ENCODE measurements around the gene DUSP9.
"Not testable (repeated sequence)": the region's sequence is repeated elsewhere in the genome, so short reads cannot be mapped to it uniquely, and the experiment has no call there.

Gene DUSP9

DNA sequence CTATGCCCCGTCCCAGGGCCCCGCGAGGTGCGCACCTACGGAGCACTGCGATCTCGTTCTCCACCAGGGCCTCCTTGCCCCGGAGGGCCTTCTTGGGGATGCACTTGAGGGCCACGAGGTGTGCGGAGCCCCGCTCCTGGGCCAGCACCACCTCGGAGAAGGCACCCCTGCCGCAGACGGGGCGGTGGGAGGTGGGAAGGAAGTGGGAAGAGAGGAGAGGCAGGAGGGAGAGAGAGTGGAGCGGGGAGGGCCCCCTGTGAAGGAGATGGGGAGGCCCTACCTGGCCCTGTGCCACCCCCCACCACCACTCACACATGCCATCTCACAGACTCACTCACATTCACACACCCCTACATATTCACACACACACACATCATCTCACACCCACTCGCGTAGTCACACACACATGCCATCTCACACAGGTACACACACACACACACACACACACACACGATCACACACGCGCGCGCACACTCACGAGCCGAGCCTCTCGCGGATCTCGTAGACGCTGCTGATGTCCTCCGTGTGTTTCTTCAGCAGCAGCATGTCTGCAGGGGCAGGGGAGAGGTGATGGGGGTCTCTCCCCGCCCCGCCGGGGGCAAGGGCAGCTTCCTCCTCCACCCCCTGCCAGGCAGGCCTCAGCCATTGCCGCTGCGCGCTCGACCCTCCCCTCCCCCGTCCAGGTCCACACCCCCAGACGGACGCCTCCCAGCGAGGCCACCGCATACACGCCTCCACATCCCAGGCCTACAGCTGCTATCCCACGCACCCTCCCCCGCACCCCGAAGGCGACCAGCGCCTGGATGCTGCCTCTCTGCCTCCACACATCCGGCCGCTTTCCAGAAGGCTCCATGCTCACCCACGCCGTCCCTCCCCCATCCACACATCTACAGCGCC, 25.8 kb downstream of the DUSP9 start:
- DNase-seq (ENCODE audit: low read depth in 2 of 2) = no peak

- DNase-seq (ENCODE audit: low read depth in 2 of 2) = no peak
Observed at GRCh38 chrX:153673428-153674218, 26.6 kb downstream of the DUSP9 start, which contains the start of gene PNCK. Gene PNCK, minus strand, starts transcription at chrX:153673813. Its CDS starts 737 bp downstream, at chrX:153673076.

- no peak for DNase-seq (ENCODE audit: low read depth in 2 of 2)
Observed at GRCh38 chrX:153674219-153674851, 27.3 kb downstream of the DUSP9 start.

GRCh38 chrX:153681175-153681574, 34.2 kb downstream of the DUSP9 start:
- DNase-seq (ENCODE audit: low read depth in 2 of 2) = no peak

DNA sequence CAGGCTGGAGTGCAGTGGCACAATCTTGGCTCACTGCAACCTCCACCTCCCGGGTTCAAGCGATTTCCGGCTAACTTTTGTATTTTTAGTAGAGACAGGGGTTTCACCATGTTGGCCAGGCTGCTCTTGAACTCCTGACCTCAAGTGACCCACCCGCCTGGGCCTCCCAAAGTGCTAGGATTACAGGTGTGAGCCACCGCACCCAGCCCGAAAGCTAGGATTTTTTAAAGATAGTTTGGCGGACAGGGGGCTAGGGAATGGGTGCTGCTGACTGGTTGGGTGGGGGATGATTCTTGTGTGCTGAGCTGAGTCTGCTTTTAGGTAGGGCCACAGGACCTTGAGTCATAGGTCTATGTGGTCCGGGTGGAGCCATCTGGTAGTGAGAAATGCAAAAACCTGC, 36.5 kb downstream of the DUSP9 start:
- DNase-seq (ENCODE audit: low read depth in 2 of 2) = not testable (repeated sequence)

DNA sequence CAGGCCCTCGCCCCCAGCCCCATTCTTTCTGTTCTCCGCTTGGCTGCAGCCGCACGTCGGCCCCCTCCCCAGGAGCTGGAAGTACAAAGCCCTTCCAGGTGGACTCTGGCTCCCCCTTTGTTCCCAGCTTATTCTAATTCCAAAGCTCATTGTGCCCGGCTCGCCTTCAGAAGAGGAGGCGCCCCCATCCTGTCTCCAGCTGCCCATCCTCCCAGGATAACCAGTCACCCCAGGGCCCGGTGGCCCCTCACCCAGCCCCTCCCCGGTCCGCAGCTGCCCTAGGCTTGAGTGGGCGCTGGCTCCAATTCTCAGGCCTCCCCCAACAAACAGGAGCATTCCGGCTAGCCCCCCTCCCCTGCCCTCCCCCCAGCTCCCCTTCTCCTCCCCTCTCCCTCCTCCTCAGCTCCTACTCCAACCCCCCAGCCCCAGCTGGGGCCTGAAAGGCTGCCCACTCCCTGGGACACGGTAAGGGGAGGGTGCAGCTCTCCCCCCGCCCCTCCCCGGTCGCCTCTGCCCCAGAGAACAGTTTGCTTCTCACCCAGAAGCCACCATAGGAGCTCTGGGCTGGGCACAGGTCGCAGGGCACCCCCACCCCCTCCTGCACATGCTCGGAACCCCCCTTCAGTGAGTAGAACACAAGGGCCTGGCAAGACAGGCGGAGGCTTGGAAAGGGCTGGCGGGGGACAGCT, 37.6 kb downstream of the DUSP9 start:
- DNase-seq (ENCODE audit: low read depth in 2 of 2) = no peak

- DNase-seq (ENCODE audit: low read depth in 2 of 2) = no peak
Observed at GRCh38 chrX:153685156-153685536, 38.1 kb downstream of the DUSP9 start.

DNA sequence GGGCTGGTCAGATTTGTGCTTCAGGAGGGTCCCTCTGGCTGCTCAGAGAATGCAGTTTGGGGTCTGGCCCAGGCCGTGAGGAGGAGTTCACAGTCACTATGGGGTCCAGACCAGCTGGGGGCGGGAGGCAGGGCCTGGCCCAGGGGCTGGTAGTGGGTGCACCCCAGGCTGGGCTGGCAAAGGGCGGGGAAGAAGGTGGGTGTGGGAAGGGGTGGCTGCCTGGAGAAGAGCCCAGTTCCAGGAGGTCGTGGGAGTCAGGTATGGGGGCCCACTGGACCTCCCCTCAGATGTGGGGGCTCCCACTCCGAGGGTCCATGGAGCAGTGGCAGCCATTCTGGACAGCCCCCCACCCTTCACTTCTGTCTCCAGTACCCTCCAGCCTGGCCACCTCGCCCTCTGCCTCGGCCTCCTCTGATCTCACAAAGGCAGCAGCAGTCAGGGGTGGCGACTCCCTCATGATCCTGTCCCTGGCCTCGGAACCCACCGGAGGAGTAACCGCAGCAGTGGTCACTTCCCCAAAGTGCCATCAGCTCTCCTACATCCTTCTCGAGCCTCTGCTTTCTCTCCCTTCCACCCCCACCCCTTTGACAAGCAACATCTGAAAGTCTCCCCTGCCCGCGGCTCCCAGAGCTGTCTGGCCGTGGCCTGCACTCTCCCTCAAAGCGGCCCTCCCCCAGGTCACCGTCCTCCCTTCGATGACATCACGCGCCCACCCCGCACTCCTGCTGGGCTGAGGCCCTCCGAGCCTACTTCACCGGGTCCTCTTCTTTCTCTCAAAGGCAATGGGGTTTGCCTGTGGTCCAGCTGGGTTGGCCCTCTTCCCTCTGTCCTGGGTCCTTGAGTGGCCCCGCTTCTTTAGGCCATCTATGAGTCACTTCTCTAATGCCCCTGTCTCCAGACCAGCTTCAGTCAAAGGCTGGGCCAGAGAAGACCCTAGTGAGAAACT, 39.0 kb downstream of the DUSP9 start:
- DNase-seq (ENCODE audit: low read depth in 2 of 2) = no peak

DNA sequence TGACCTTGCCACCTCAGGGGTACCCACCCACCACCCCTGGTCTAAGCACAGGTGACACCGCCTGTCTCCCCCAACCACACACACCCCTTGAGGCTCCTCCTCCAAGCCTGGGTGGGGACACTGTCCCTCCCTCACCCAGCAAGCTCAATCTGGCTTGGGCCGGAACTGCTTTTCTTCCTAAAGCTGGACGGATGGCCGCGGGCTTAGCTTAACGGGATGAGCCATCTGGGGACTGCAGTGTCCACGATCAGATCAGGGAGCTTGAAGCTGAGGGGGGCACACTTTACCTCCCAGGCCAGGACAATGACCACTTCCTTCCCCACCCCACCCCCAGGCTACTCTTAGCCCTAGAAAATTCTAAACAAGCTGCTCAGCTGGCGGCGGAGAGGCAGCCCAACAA, 39.7 kb downstream of the DUSP9 start:
- no peak for DNase-seq (ENCODE audit: low read depth in 2 of 2)

- peak; percentile 26 to 34 for DNase-seq (ENCODE audit: low read depth in 2 of 2)
Observed at GRCh38 chrX:153687121-153688039, 40.4 kb downstream of the DUSP9 start, which contains the start of gene SLC6A8. Gene SLC6A8, plus strand, starts transcription at chrX:153687926. Its CDS starts 649 bp downstream, at chrX:153688575.

- DNase-seq (ENCODE audit: low read depth in 2 of 2) = no peak
Observed at GRCh38 chrX:153688071-153688470, 41.1 kb downstream of the DUSP9 start.

- DNase-seq (ENCODE audit: low read depth in 2 of 2) = no peak
Observed at GRCh38 chrX:153688506-153688905, 41.5 kb downstream of the DUSP9 start.

- no peak for DNase-seq (ENCODE audit: low read depth in 2 of 2)
Observed at GRCh38 chrX:153688911-153689590, 42.0 kb downstream of the DUSP9 start.

DNA sequence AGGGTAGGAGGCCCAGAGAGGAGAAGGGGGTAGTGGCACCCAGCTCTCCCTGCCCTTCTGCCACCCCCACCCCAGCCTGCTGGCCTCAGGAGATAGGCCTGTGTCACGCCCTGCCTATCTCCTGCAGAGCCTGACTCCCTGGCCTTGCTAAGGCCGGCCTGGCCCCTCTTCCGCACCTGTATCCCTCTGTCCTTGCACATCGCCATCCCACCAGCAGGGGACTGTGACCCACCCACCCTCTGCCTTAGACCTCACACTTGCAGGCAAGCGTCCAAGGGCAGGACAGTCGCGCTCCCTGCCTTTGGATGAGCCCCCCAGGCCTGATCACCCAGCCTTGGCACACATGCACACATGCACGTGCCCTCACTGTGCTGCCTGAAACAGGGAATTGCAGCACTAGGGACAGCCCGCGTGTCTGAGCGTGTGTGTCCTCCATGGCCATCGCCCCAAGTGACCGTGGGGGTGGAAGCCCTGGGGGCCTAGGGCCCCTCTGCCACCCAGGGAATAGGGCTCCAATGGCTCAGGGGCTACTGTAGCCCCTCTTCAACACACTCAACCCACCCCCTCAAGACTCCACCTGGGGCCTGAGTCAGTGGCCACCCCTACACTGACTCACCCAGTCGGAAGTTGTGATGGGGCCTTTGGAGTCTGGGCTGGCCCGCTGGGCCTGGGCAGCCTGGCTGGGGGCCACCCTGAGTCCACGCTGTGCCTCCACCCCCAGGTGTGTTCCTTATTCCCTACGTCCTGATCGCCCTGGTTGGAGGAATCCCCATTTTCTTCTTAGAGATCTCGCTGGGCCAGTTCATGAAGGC, 42.9 kb downstream of the DUSP9 start:
- DNase-seq (ENCODE audit: low read depth in 2 of 2) = no peak

DNA sequence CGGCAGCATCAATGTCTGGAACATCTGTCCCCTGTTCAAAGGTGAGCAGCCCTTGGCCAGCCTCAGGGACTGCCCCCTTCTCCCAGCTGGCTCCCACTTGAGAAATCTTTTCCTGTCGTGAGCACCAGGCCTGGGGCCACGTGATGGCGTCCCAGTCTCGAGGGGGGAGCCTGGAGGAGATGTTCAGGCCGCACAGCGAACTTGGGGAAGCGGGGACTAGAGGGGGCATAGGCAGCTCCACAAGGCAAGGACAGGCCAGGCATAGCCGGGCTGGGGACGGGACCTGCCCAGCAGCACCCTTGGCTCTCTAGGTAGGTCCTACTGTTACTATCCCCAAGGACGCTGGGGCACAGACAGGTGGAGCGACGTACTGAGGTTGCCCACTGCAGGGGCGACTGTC, 43.5 kb downstream of the DUSP9 start:
- no peak for DNase-seq (ENCODE audit: low read depth in 2 of 2)

DNA sequence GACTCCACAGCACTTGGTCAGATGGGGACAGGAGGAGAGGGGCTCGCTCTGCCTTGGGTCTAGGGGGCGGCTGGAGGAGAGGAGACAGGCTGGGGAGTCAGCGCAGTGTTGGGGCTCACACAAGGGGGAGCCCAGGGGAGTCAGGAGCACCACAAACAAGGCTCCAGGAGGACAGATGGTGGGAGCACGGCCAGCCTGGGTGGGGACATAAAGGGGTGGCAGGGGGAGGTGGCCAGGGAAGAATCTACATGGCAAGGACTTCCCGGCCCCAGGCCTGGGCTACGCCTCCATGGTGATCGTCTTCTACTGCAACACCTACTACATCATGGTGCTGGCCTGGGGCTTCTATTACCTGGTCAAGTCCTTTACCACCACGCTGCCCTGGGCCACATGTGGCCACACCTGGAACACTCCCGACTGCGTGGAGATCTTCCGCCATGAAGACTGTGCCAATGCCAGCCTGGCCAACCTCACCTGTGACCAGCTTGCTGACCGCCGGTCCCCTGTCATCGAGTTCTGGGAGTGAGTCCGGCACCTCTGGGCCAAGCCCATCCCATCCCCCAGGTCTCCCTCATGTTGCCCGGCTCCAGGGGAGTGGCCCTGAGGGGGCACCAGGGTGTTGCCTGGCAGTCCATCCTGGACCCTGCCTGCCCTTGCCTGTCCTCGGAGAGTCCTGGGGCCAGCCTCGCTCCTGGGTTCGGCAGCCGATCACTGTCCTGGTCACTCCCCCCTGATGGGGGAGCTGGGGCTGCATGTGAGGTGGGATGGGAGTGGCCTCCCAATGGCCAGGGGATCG, 44.2 kb downstream of the DUSP9 start:
- not testable (repeated sequence) for DNase-seq (ENCODE audit: low read depth in 2 of 2)

DNA sequence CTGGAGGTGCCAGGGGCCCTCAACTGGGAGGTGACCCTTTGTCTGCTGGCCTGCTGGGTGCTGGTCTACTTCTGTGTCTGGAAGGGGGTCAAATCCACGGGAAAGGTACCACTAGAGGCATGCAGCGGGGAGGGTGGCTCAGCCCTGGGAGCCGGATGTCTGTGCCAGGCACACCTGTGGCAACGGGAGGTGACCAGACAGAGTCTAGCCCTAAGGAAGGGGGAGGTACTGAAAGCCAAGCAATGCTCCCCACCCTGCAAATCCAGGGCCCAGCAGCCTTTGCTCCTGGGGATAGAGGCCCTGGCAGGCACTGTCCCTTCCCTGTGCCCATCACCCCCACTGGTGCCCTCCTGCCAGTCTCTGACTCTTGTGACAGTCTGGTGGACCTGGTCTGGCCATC, 45.0 kb downstream of the DUSP9 start:
- DNase-seq (ENCODE audit: low read depth in 2 of 2) = no peak

Data from stimulated activated CD4-positive, alpha-beta T cell treated with anti-CD3 and anti-CD28 coated beads, Interleukin-1b, Interleukin-23, amount 100 ng/mL, for 4 hours (primary cell).